ENCODE measurements around the gene DYNLT4.
A peak's percentile ranks its signal among the peaks of the same experiment; 100 is the strongest.
"Not testable (repeated sequence)": the region's sequence is repeated elsewhere in the genome, so short reads cannot be mapped to it uniquely, and the experiment has no call there.

DYNLT4 gene

DNA sequence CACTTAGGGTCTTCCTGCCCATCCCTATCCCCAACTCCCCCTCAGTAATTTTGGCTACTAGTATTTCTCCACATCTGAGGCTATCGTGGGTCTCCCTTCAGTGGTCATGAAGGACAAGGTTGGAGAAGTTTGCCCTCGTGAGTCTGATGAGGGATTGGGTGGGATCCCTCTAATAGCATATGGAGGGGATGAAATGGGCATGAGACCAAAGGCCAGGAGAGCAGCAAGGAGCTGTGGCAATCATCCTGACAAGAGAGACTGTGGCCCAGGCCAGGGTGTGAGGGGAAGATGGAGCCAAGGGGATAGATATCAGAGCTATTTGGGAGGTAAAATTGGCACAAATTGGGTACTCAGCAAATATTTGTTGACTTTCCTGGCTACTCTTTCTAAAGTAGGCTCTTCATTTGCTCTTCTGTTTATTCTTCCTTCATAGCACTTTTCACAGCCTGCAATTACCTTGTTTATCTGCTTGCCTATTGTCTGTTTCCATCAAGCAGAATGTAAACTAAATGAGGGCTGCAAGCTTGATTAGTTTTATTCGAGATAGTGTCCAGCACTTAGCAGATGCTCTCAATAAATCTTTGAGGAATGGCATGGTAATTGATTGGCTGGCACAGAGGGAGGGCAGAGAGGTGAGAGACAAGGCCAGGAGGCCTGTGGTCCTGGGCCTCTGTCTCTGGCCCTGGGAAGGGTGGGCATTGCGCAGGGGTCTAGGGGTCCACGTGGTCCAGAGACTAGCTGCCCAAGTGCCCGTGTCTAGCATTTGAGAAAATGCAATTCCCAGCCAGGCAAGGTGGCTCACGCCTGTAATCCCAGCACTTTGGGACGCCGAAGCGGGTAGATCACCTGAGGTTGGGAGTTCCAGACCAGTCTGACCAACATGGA is 8.4 kb downstream of the DYNLT4 start:
- Mint-ChIP-seq H3K4me1 (ENCODE audit: low read depth) (peaks cover 26% of the 10 kb centered on the region), H3K27ac (peak overlapping the region; percentile 100), H3K27me3 (ENCODE audit: low read depth) (no peaks in the 10 kb centered on the region), H3K4me3 (peak overlapping the region; percentile 99), H3K9me3 (no peaks in the 10 kb centered on the region), H3K36me3 (ENCODE audit: low read depth) (peaks cover 23% of the 10 kb centered on the region)
- no peak for DNase-seq (ENCODE audit: low spot score)

DNA sequence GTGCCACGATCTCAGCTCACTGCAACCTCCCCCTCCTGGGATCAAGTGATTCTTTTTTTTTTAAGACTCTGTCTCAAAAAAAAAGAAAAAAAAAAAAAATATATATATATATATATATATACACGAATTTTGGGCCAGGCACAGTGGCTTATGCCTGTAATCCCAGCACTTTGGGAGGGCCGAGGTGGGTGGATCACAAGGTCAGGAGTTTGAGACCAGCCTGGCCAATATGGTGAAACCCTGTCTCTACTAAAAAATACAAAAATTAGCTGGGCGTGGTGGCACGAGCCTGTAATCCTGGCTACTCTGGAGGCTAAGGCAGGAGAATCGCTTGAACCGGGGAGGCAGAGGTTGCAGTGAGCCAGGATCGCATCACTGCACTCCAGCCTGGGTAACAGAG is 9.3 kb downstream of the DYNLT4 start:
- Mint-ChIP-seq H3K4me1 (ENCODE audit: low read depth) (peaks cover 23% of the 10 kb centered on the region), H3K36me3 (ENCODE audit: low read depth) (peaks cover 16% of the 10 kb centered on the region), H3K27ac (peak overlapping the region; percentile 36)
- not testable (repeated sequence) for DNase-seq (ENCODE audit: low spot score); H3K27me3 Mint-ChIP-seq (ENCODE audit: low read depth); H3K4me3 Mint-ChIP-seq; H3K9me3 Mint-ChIP-seq

- Mint-ChIP-seq H3K27ac (no peak overlapping the region), H3K4me1 (ENCODE audit: low read depth) (peaks cover 2% of the 10 kb centered on the region), H3K27me3 (ENCODE audit: low read depth) (no peaks in the 10 kb centered on the region), H3K36me3 (ENCODE audit: low read depth) (no peaks in the 10 kb centered on the region), H3K4me3 (no peak overlapping the region), H3K9me3 (no peaks in the 10 kb centered on the region)
- no peak for DNase-seq (ENCODE audit: low spot score)
These were observed 14.2 kb downstream of the DYNLT4 start for GRCh38 chr1:44792736-44793502.

DNA sequence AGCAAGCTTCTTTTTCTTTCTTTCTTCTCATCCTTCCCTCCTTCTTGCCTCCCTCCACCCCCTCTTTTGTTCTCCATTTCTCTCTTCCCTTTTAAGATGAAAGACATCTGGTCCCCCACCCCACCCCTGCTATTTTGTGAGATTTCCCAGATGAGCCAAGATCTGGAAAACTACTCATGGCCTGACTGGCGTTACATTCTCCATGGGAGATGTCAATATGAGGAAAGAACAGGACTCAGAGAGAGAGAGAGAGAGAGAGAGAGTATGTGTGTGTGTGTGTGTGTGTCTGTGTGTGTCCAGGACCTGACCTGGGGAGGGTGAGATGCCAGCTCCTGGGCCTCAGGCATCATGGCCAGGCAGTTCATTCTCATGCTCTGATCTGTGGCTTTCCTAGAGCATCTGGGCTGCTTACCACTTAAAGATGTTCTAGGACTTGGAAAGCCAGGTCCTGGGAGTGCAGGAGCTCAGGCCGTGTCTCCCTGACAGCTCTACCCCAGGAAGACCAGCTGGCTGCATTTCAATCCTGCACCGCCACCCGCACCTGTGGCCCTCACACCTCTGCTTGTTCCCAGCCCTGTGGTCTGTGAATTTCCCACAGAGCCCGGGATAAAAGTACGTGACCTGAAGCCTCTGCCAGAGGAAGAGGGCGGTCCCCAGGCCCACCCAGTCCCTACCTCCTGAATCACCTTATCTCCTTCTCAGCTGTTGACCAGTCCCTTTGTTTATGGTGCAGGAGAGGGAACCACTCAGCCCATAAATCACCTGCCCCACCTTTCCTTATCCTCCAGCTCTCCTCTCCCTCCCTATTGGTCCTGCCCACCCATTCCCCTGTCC is 16.0 kb downstream of the DYNLT4 start:
- DNase-seq (ENCODE audit: low spot score): no peak
- Mint-ChIP-seq H3K4me3 (no peak overlapping the region), H3K4me1 (ENCODE audit: low read depth) (peaks cover 5% of the 10 kb centered on the region), H3K27ac (no peak overlapping the region), H3K27me3 (ENCODE audit: low read depth) (no peaks in the 10 kb centered on the region), H3K9me3 (no peaks in the 10 kb centered on the region), H3K36me3 (ENCODE audit: low read depth) (no peaks in the 10 kb centered on the region)

DNA sequence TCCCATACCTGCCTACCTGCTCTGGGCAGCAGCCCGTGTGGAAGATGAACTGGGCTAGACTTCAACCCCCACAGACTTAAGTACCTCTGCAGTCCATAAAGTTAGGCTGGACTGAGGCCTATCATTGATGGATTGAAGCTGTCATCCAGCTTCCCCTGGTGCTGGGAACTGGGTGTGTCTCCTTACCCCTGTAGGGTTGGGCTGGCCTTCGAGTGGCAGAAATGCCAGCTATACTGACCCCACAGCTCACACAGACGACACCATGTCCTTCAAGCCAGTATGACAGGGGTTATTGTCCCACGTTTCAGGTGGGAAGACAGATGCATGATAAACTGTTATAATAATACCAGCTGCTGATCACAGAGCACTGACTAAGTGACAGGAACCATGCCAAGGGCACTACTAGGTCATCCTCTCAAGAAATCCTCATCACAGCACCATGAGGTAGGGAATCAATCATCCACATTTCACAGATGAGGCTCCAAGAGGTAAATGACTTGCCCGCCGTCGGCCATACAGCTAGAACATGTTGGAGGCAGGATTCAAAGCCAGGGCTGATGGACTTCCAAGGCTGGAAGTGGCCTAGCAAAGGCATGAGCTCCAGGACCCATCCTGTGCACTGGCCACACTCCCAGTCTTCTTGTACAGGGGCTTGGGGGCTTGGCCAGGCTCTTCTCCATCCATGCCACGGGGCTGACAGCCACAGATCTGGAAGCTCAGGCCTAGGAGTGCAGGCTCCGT is 18.9 kb downstream of the DYNLT4 start, which contains the start of gene BEST4:
Gene BEST4 (minus strand): TSS at position 51 of the 741 bp plus-strand sequence. CDS start 465 bp downstream, outside the sequence.
- Mint-ChIP-seq H3K27me3 (ENCODE audit: low read depth) (no peaks in the 10 kb centered on the region), H3K27ac (no peak within 1 kb of the TSS)

DNA sequence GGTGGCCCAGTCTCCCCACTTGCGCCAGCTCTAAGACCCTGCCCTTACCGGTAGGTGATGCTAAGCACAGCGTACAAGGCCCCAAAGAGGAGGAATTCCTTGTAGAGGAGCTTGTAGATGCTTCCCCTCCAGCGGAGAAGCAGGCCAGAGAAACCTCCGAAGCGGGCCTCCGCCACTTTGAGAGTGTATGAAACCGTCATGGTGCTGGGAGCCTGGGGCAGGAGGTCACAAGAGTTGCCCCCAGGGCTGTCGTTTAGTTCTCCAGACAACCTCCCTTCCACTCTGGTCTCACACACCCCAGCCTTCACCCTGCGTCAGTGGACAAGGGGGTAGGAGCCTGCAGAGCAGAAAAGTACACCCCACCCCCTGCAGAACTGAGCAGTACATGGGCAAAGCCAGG is 19.6 kb downstream of the DYNLT4 start:
- Mint-ChIP-seq H3K36me3 (ENCODE audit: low read depth) (peaks cover 7% of the 10 kb centered on the region), H3K4me3 (no peak overlapping the region), H3K4me1 (ENCODE audit: low read depth) (peaks cover 24% of the 10 kb centered on the region), H3K27me3 (ENCODE audit: low read depth) (no peaks in the 10 kb centered on the region), H3K9me3 (no peaks in the 10 kb centered on the region), H3K27ac (no peak overlapping the region)
- no peak for DNase-seq (ENCODE audit: low spot score)

More for the DNA sequence above, 18.9 kb downstream of the DYNLT4 start, which contains the start of gene BEST4:
- peaks cover 22% of the 10 kb centered on the region for H3K4me1 Mint-ChIP-seq (ENCODE audit: low read depth)
- no peaks in the 10 kb centered on the region for H3K9me3 Mint-ChIP-seq
- no peak within 1 kb of the TSS for H3K4me3 Mint-ChIP-seq
- peaks cover 2% of the 10 kb centered on the region for H3K36me3 Mint-ChIP-seq (ENCODE audit: low read depth)
- no peak for DNase-seq (ENCODE audit: low spot score)

GRCh38 chr1:44786841-44787426 is 20.2 kb downstream of the DYNLT4 start:
- H3K4me3 Mint-ChIP-seq: peak overlapping the region; percentile 67
- H3K9me3 Mint-ChIP-seq: no peaks in the 10 kb centered on the region
- no peak for DNase-seq (ENCODE audit: low spot score)
- no peaks in the 10 kb centered on the region for H3K27me3 Mint-ChIP-seq (ENCODE audit: low read depth)
- H3K4me1 Mint-ChIP-seq (ENCODE audit: low read depth): peaks cover 24% of the 10 kb centered on the region
- H3K36me3 Mint-ChIP-seq (ENCODE audit: low read depth): peaks cover 9% of the 10 kb centered on the region
- no peak overlapping the region for H3K27ac Mint-ChIP-seq

- Mint-ChIP-seq H3K27ac (peak overlapping the region; percentile 60), H3K4me3 (peak overlapping the region; percentile 67), H3K4me1 (ENCODE audit: low read depth) (peaks cover 24% of the 10 kb centered on the region), H3K36me3 (ENCODE audit: low read depth) (peaks cover 14% of the 10 kb centered on the region), H3K9me3 (no peaks in the 10 kb centered on the region), H3K27me3 (ENCODE audit: low read depth) (no peaks in the 10 kb centered on the region)
- peak; percentile 69 for DNase-seq (ENCODE audit: low spot score)
These were observed 20.9 kb downstream of the DYNLT4 start for GRCh38 chr1:44786138-44786840.

DNA sequence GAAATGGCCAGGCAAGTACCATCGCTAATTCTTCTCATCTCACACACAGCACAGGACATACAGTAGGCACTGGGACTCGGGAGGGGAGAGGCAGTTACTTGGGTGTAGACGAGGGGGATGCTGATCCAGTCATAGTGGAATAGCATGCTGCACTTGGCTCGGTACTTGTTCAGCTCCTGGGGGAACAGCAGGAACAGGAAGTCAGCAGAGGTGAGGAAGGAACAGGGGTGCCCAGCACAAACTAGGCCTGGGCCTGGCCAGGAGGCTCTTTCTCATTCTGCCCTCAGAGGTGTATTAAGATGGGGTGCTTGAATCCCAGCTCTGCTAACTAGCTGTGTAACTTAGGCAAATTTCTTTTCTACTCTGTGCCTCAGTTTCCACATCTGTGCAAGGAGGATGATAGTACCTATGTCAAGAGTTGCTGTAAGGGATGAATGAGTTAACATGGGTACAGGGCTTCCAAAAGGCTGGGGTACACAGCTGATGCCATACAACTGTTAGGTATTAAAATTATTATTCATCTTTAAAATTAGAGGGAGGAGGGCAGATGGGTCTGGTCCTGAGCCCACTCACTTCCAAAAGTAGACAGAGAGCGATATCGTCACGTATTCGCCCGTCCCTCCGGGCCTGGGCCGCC is 21.5 kb downstream of the DYNLT4 start:
- Mint-ChIP-seq H3K36me3 (ENCODE audit: low read depth) (peaks cover 21% of the 10 kb centered on the region), H3K9me3 (no peaks in the 10 kb centered on the region), H3K27ac (peak overlapping the region; percentile 60), H3K27me3 (ENCODE audit: low read depth) (no peaks in the 10 kb centered on the region), H3K4me1 (ENCODE audit: low read depth) (peaks cover 26% of the 10 kb centered on the region), H3K4me3 (peak overlapping the region; percentile 67)
- no peak for DNase-seq (ENCODE audit: low spot score)

GRCh38 chr1:44785029-44785380 is 22.1 kb downstream of the DYNLT4 start:
- Mint-ChIP-seq H3K36me3 (ENCODE audit: low read depth) (peaks cover 27% of the 10 kb centered on the region), H3K4me1 (ENCODE audit: low read depth) (peaks cover 29% of the 10 kb centered on the region)

GRCh38 chr1:44784094-44785028 is 22.8 kb downstream of the DYNLT4 start:
- Mint-ChIP-seq H3K27ac (peak overlapping the region; percentile 60), H3K27me3 (ENCODE audit: low read depth) (no peaks in the 10 kb centered on the region), H3K4me1 (ENCODE audit: low read depth) (peaks cover 29% of the 10 kb centered on the region), H3K36me3 (ENCODE audit: low read depth) (peaks cover 32% of the 10 kb centered on the region), H3K4me3 (peak overlapping the region; percentile 67), H3K9me3 (no peaks in the 10 kb centered on the region)
- DNase-seq (ENCODE audit: low spot score): no peak

More at GRCh38 chr1:44785029-44785380, 22.1 kb downstream of the DYNLT4 start:
- no peak for DNase-seq (ENCODE audit: low spot score)
- no peaks in the 10 kb centered on the region for H3K27me3 Mint-ChIP-seq (ENCODE audit: low read depth)
- peak overlapping the region; percentile 67 for H3K4me3 Mint-ChIP-seq
- H3K9me3 Mint-ChIP-seq: no peaks in the 10 kb centered on the region
- peak overlapping the region; percentile 60 for H3K27ac Mint-ChIP-seq

Data from T-helper 2 cell treated with Interferon-gamma antibody and Interleukin-4, amounts not matched to agents 5 μg/mL and 100 μg/mL, for 36 hours (primary cell).